ENCODE data around the gene CABCOCO1. TPM values are rescaled to one million over a fixed set of nuclear protein-coding genes. Genes with fewer than 3 reads are reported as not detected.
A peak's percentile ranks its signal among the peaks of the same experiment; 100 is the strongest.

The CABCOCO1 gene
- total and polyA plus RNA-seq, 9 of the 15 experiments (the other 6 are each of a cell fraction or from before 2014, with no cell fraction given), result 0.04 TPM; not detected in 8

DNA sequence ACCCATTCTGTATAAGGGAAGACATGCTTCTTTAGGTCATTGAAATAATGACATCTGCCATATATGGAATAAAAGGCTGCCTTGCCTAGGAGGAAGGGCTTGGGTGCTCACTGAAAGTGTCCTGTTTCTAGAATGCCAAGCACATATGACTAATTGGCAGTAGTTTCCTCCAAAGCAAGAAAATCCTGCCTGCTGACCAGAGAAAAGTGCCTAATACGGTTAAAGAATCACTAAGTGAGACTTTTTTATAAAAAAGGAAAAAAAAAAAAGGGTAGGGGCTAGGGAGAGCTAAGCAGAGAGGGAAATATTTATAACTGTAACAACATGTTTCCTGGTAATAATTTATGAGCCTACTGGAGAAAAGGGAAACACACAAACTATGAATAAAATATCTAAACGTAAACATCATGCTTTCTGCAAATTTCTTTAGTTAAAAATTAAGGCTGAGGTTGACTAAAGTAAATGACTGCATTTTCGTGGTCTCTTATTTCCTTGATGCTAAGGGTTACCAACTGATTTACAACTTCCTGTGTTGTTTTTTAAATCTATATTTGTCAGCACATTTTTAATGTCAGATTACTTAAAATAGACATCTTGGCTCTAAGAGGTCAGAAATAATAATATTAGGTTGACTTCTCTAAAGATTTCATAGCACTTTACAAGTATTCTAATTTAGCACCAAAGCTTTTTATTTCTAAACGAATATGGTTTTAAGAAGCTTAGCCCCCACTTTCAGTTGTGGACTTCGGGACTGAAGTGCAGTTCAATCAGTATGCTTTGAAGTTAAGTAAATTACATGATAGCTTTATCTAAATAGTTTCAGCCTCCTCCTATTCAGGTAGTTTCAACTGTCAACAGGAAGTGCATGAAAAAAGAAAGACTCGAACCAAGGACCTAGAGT lies 89.6 kb downstream of the CABCOCO1 start (continued):
- TF ChIP-seq, protein P1, sequence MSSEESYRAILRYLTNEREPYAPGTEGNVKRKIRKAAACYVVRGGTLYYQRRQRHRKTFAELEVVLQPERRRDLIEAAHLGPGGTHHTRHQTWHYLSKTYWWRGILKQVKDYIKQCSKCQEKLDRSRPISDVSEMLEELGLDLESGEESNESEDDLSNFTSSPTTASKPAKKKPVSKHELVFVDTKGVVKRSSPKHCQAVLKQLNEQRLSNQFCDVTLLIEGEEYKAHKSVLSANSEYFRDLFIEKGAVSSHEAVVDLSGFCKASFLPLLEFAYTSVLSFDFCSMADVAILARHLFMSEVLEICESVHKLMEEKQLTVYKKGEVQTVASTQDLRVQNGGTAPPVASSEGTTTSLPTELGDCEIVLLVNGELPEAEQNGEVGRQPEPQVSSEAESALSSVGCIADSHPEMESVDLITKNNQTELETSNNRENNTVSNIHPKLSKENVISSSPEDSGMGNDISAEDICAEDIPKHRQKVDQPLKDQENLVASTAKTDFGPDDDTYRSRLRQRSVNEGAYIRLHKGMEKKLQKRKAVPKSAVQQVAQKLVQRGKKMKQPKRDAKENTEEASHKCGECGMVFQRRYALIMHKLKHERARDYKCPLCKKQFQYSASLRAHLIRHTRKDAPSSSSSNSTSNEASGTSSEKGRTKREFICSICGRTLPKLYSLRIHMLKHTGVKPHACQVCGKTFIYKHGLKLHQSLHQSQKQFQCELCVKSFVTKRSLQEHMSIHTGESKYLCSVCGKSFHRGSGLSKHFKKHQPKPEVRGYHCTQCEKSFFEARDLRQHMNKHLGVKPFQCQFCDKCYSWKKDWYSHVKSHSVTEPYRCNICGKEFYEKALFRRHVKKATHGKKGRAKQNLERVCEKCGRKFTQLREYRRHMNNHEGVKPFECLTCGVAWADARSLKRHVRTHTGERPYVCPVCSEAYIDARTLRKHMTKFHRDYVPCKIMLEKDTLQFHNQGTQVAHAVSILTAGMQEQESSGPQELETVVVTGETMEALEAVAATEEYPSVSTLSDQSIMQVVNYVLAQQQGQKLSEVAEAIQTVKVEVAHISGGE (CRISPR knock-in tag; IDR thresholded peaks at IDR 0.05), result no peak
- TF ChIP-seq NR4A1 (CRISPR knock-in tag; IDR thresholded peaks at IDR 0.05) (no peak), NR4A1 (tag; IDR thresholded peaks at IDR 0.05) (no peak), ERF (CRISPR knock-in tag; IDR thresholded peaks at IDR 0.05) (no peak), GATAD2B (IDR thresholded peaks at IDR 0.05; ENCODE audit: borderline replicate concordance) (0 out of 2 replicates have a peak, but pooled peaks have one; percentile 25), POLR2B (IDR thresholded peaks at IDR 0.05; ENCODE audit: low read depth, partially characterized antibody) (no peak), ZNF197 (CRISPR knock-in tag; IDR thresholded peaks at IDR 0.05; ENCODE audit: low read depth) (no peak), FOXJ2 (tag; IDR thresholded peaks at IDR 0.05) (peak; percentile 40; the same call in 1 of the 2 replicates), KLF10 (CRISPR knock-in tag; IDR thresholded peaks at IDR 0.05) (no peak)
- TF ChIP-seq, protein P2, sequence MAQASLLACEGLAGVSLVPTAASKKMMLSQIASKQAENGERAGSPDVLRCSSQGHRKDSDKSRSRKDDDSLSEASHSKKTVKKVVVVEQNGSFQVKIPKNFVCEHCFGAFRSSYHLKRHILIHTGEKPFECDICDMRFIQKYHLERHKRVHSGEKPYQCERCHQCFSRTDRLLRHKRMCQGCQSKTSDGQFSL (CRISPR knock-in tag; IDR thresholded peaks at IDR 0.05), result no peak
- TF ChIP-seq, protein P2 (tag; IDR thresholded peaks at IDR 0.05), result no peak
- TF ChIP-seq, protein P3, sequence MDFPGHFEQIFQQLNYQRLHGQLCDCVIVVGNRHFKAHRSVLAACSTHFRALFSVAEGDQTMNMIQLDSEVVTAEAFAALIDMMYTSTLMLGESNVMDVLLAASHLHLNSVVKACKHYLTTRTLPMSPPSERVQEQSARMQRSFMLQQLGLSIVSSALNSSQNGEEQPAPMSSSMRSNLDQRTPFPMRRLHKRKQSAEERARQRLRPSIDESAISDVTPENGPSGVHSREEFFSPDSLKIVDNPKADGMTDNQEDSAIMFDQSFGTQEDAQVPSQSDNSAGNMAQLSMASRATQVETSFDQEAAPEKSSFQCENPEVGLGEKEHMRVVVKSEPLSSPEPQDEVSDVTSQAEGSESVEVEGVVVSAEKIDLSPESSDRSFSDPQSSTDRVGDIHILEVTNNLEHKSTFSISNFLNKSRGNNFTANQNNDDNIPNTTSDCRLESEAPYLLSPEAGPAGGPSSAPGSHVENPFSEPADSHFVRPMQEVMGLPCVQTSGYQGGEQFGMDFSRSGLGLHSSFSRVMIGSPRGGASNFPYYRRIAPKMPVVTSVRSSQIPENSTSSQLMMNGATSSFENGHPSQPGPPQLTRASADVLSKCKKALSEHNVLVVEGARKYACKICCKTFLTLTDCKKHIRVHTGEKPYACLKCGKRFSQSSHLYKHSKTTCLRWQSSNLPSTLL (IDR thresholded peaks at IDR 0.05), result no peak
- TF ChIP-seq, protein P4, sequence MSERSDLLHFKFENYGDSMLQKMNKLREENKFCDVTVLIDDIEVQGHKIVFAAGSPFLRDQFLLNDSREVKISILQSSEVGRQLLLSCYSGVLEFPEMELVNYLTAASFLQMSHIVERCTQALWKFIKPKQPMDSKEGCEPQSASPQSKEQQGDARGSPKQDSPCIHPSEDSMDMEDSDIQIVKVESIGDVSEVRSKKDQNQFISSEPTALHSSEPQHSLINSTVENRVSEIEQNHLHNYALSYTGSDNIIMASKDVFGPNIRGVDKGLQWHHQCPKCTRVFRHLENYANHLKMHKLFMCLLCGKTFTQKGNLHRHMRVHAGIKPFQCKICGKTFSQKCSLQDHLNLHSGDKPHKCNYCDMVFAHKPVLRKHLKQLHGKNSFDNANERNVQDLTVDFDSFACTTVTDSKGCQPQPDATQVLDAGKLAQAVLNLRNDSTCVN (CRISPR knock-in tag; IDR thresholded peaks at IDR 0.05), result no peak

Data from K562 (cell line).